D721Med (cell line): Measurements from ENCODE around the gene CNIH2.

ENCODE experiments used
- DNase-seq: peaks from one replicate; pipeline ENCODE4 v3.0.0; 2011; ENCODE audit warnings: low spot score; ENCODE audit not compliant: insufficient read length
- FAIRE-seq: peaks from 2 replicates; lab custom pipeline; 2011; peaks lifted over from hg19 to GRCh38; lab: Jason Lieb, UNC
- TF ChIP-seq, protein P1 (sequence below): IDR thresholded peaks from 2 replicates; pipeline ENCODE4 v1.5.1; 2012; ENCODE audit warnings: mild to moderate bottlenecking, control low read depth; ENCODE audit not compliant: insufficient read depth; ENCODE audit errors: missing control alignments

CNIH2 gene

DNA sequence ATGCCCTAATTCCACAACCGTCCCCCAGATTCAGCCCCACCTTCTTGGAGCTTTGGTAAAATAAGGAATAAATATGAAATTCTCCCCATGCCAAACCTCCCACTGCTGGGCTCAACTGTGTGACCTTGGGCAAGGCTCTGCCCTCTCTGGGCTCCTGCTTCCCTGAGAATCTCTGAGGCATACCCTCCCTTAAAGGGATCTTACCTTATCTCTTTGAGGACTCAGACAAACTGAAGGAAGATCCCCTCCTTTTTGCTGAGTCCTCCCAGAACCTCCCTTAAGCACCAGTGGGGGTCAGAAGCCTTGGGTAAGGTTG, 36.2 kb downstream of the CNIH2 start:
- no peak for DNase-seq
- FAIRE-seq: no peak
- TF ChIP-seq, protein P1, sequence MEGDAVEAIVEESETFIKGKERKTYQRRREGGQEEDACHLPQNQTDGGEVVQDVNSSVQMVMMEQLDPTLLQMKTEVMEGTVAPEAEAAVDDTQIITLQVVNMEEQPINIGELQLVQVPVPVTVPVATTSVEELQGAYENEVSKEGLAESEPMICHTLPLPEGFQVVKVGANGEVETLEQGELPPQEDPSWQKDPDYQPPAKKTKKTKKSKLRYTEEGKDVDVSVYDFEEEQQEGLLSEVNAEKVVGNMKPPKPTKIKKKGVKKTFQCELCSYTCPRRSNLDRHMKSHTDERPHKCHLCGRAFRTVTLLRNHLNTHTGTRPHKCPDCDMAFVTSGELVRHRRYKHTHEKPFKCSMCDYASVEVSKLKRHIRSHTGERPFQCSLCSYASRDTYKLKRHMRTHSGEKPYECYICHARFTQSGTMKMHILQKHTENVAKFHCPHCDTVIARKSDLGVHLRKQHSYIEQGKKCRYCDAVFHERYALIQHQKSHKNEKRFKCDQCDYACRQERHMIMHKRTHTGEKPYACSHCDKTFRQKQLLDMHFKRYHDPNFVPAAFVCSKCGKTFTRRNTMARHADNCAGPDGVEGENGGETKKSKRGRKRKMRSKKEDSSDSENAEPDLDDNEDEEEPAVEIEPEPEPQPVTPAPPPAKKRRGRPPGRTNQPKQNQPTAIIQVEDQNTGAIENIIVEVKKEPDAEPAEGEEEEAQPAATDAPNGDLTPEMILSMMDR: no peak

DNA sequence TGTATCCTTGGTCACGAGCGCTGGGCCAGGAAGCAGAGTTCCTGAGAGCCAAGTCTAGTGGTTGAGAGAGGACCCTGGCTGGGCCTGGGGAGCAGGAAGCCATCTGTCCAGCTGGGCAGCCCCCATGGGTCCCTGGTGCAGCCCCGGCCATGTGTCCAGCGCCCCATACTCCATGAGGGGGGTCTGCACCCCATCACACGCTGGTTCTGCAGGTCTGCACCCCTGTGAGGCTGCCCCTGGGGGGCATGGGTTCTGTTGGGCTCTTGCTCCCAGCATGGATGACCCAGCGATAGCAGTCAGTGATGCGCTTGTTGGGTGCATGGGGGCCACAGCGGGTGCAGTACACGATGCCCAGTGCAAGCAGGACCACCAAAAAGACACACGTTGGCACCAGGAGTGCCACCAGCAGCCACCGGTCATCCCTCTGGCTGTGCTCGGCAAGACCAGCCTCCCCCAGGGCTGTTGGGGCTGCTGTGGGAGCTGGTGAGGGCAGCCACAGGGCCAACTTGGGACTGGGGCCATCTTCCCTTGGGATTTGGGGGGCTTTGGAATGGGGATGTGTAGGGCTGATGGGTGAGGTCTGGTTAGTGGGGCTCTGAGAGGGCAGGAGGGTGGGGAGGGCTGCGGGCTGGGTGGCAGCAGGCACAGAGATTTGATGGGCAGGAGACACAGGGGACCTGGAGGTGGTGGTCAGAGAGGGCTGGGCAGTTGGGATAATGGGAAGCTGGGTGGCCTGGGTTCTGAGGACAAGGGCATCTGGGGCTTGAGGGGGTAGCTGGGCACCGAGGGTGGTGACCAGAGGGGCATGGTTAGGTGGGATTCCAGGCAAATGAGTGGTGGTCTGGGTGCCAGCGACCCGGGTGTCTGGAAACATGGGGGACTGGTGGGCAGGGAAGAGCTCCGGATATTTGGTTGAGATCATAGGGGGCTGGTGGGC, 36.9 kb downstream of the CNIH2 start:
- no peak for FAIRE-seq
- TF ChIP-seq, protein P1: no peak
- DNase-seq: no peak

DNA sequence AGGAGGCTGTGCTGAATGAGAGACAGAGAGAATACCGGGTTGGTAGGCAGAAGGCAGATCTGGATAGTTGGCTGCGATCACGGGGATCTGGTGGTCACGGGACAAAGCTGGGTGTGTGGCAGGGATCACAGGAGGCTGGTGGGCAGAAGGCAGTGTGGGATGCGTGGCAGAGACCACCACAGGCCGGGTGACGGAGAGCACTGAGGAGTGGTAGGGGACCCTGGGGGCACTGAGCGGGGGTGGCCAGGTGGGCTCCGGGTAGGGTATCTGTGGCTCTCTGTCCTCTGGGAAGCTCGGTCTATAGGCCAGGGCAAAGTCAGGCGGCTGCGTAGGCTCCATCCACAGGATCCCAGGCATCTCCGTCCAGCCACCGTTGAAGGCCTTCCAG, 37.5 kb downstream of the CNIH2 start:
- TF ChIP-seq, protein P1: no peak
- DNase-seq (no peak), FAIRE-seq (no peak)

DNA sequence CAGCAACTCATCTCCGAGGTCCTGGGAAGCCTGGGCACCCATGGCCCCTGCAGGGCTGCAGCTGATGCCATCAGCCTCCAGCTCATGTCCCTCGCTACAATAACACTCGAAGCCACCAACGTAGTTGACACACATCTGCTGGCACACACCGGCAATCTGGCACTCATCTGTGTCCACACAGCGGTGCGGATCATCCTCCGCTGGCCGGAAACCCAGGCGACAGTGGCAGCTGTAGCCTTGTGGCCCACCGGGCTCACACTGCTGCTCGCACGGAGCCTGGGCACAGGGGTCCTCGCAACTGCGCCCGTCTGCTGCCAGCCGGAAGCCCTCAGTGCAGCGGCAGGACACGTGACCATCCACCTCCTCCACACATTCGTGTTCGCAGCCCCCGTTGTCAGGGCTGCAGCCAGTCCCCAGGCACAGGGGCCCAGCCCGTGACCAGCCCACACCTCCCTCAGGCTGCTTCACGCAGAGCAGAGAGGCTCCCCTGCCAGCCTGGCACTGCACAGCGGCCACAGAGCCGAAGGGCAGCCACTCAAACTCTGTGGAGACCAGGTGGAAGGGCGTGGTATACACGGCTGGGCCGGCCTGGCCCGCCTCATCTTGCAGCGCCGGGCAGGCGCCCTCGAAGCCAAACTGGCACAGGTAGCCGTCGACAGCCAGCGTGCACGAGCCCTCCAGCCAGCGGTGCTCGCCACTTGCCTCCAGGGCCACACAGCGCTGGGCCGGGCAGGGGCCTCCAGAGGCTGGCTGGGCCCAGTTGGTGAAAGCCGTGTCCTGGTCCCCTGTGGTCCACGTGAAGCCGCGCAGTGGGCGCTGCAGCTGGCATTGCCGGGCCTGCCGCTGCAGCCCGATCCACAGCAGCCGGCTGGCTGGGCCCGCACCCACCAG, 38.2 kb downstream of the CNIH2 start:
- no peak for DNase-seq
- TF ChIP-seq, protein P1: no peak
- FAIRE-seq: no peak

DNA sequence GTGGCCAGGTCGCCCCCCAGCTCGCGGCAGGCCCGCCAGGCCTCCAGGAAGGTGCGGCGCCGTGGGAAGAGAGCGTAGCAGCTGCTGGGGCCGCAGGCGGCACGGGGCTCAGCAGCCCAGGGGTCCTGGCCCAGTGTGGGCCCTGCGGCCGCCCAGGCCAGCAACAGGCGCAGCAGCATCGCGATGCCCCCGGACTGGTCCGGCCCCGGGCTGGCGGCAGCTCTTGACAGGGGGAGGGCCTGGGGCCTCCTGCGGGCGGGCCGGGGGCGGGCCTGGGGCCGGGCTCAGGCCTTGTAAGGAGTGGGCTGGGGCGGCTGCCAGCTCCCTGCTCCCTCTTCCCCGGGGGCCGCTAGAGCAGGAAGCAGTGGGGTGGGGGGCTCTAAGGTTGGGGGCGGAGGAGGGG, 38.9 kb downstream of the CNIH2 start, which contains the start of gene CD248:
Gene CD248, minus strand, starts transcription at position 196 of the 403 bp plus-strand sequence. Its CDS starts 17 bp downstream, at position 179.
- FAIRE-seq (no peak), DNase-seq (no peak)

DNA sequence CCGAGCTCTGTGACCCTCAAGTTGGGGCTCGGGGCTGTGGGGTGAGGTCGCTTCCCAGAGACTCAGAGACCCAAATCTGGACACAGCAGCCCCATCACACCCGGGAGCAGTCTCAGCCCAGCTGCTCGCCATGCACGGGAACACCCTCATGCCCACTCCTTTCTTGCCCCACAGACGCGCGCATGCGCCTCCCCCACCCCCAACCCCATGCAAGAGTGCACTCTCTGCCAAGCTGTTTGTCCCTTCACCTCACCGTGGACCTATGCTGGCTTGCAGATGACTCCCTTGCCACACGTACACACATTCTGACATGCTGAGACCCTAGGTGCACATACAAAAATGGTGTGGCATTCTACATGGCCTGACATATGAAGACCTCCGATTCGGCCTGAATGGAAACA, 39.3 kb downstream of the CNIH2 start:
- FAIRE-seq (no peak), DNase-seq (no peak)
- TF ChIP-seq, protein P1: no peak

More for the DNA sequence above, 38.9 kb downstream of the CNIH2 start, which contains the start of gene CD248:
- TF ChIP-seq, protein P1: no peak
